ENCODE measurements around the gene OR6B1. TPM values are rescaled to one million over a fixed set of nuclear protein-coding genes. Genes with fewer than 3 reads are reported as not detected.
A peak's percentile ranks its signal among the peaks of the same experiment; 100 is the strongest.

Gene OR6B1
- total RNA-seq, 1 donor from 2014 or later = not detected

DNA sequence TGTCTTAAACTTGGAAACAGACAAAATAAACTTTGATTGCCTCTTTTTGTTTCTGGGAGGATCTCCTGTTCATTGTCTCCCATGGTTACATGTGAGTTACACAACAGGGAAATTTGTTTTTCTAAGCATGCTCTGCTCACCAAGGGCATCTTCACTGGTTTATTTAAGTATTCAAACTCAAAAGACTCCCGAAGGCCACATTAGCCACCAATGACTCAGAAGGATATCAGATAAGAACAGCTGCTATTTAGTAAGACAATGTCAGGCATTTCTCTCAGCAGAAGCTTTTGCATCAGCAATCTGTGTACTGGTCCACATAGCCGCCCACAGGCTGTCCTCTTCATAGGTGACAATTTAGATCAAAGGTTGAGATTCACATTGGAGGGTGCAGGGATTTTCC is 19.3 kb downstream of the OR6B1 start:
- Histone ChIP-seq H3K27me3 (ENCODE audit: control insufficient read depth, insufficient read depth, low read length) (no peaks in the 10 kb centered on the region), H3K36me3 (ENCODE audit: control insufficient read depth, insufficient read depth, low read length) (no peaks in the 10 kb centered on the region), H3K4me3 (ENCODE audit: low read depth, low read length) (no peak overlapping the region)
- TF ChIP-seq, protein P1, sequence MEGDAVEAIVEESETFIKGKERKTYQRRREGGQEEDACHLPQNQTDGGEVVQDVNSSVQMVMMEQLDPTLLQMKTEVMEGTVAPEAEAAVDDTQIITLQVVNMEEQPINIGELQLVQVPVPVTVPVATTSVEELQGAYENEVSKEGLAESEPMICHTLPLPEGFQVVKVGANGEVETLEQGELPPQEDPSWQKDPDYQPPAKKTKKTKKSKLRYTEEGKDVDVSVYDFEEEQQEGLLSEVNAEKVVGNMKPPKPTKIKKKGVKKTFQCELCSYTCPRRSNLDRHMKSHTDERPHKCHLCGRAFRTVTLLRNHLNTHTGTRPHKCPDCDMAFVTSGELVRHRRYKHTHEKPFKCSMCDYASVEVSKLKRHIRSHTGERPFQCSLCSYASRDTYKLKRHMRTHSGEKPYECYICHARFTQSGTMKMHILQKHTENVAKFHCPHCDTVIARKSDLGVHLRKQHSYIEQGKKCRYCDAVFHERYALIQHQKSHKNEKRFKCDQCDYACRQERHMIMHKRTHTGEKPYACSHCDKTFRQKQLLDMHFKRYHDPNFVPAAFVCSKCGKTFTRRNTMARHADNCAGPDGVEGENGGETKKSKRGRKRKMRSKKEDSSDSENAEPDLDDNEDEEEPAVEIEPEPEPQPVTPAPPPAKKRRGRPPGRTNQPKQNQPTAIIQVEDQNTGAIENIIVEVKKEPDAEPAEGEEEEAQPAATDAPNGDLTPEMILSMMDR (IDR thresholded peaks at IDR 0.05; ENCODE audit: insufficient read depth, low read length, poor library complexity, severe bottlenecking) = no peak
- peak; percentile 69 for DNase-seq (ENCODE audit: low read depth)

DNA sequence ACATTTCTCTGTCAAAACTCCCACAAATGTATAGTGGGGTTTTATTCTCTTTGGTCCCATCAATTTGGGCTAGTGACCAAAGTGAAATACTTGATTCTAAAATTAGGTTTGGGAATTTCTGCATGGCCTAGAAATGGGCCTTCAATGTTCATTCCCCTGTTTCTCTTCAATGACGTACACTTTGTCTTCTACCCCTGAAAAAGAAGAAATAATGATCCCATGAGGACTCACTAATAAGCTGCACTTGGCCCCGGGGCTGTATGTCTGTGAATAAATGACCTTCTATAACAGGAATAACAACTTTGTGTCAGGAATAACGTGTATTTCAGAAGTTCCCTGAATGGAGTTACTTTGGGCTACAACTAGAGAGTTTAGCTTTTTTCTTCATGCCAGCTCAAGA is 20.2 kb downstream of the OR6B1 start:
- Histone ChIP-seq H3K36me3 (ENCODE audit: control insufficient read depth, insufficient read depth, low read length) (no peaks in the 10 kb centered on the region), H3K27me3 (ENCODE audit: control insufficient read depth, insufficient read depth, low read length) (no peaks in the 10 kb centered on the region), H3K4me3 (ENCODE audit: low read depth, low read length) (no peak overlapping the region)
- no peak for DNase-seq (ENCODE audit: low read depth)
- TF ChIP-seq, protein P1 (IDR thresholded peaks at IDR 0.05; ENCODE audit: insufficient read depth, low read length, poor library complexity, severe bottlenecking) = no peak

DNA sequence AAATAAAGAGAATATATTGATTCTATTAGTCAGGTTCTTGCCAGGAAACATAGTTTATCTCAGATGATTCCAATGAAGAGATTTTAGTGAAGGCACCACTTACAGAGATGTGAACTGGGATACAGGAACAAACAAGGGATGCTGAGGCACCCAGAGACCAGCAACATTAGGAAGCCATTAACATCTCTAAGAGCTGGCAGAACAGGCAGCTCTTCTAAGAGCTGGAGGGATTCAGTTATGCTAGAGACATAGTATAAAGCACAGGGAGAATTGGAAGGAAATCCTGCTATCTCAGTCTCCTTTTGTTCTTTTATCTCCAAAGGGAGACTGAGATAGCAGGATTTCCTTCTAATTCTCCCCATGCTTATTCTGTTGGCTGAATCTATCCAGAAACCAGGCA is 22.0 kb downstream of the OR6B1 start:
- Histone ChIP-seq H3K4me3 (ENCODE audit: low read depth, low read length) (no peak overlapping the region), H3K36me3 (ENCODE audit: control insufficient read depth, insufficient read depth, low read length) (no peaks in the 10 kb centered on the region), H3K27me3 (ENCODE audit: control insufficient read depth, insufficient read depth, low read length) (no peaks in the 10 kb centered on the region)
- TF ChIP-seq, protein P1 (IDR thresholded peaks at IDR 0.05; ENCODE audit: insufficient read depth, low read length, poor library complexity, severe bottlenecking) = no peak
- DNase-seq (ENCODE audit: low read depth) = no peak

DNA sequence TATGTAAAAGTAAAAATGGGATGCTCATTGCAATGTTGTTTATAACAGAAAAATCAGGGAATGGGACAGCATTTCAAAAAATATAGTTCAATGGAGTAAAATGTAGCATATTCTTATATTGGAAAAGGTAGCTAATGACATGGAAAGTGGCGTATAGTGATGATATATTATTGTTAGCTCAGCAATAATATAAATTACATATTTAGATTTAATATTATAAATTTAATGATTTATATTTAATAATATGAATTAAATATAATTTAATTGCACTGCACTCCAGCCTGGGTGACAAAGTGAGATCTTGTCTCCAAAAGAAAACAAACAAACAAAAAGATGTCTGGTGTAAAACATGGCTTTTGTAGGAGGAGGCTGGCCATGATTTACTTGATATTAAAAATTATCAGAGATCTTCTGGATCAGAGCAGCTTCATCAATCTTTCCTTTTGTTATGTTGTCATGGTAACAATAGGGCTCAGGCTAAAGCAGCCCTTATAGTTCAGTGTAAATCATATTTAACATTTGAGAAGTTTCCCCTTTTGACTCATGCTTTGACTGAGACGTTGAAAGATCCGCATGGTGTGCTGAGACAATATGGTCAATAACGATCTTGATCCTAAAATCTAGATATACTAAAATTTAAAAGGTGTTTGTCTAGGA is 23.2 kb downstream of the OR6B1 start:
- Histone ChIP-seq H3K4me3 (ENCODE audit: low read depth, low read length) (no peak overlapping the region), H3K27me3 (ENCODE audit: control insufficient read depth, insufficient read depth, low read length) (no peaks in the 10 kb centered on the region), H3K36me3 (ENCODE audit: control insufficient read depth, insufficient read depth, low read length) (no peaks in the 10 kb centered on the region)
- TF ChIP-seq, protein P1 (IDR thresholded peaks at IDR 0.05; ENCODE audit: insufficient read depth, low read length, poor library complexity, severe bottlenecking) = no peak
- no peak for DNase-seq (ENCODE audit: low read depth)

DNA sequence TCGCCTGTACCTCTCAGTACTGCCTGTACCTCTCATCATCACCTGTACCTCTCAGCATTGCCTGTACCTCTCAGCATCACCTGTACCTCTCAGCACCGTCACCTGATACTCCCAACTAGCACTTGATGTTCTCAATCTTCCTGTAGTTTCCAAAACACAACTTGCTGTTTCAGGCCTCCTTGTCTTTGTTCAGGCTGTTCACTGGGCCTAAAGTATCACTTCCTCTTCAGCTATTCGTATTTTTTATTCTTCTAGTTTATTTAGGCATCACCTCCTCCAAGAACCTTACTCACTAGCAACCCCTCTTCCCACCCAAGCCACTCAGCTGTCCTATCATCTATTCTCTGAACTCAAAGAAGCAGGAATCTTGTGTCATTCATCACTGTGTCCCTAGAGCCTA is 24.1 kb downstream of the OR6B1 start:
- H3K36me3 ChIP-seq (ENCODE audit: control insufficient read depth, insufficient read depth, low read length) = no peaks in the 10 kb centered on the region
- DNase-seq (ENCODE audit: low read depth) = no peak
- H3K4me3 ChIP-seq (ENCODE audit: low read depth, low read length) = no peak overlapping the region
- TF ChIP-seq, protein P1 (IDR thresholded peaks at IDR 0.05; ENCODE audit: insufficient read depth, low read length, poor library complexity, severe bottlenecking) = no peak
- H3K27me3 ChIP-seq (ENCODE audit: control insufficient read depth, insufficient read depth, low read length) = no peaks in the 10 kb centered on the region
